ENCODE results near the gene WDR27.

Gene WDR27

GRCh38 chr6:169723200-169723909 lies 21.5 kb upstream of the WDR27 start:
- peaks cover 53% of the 10 kb centered on the region for H3K79me2 ChIP-seq (ENCODE audit: insufficient read depth, low read length)
- peak overlapping the region; percentile 81 for H3K27ac ChIP-seq (ENCODE audit: low read length)
- H3K4me3 ChIP-seq (ENCODE audit: low read depth in 1 of 2, low read length in 2 of 2) = peak overlapping the region; percentile 48 to 74
- peaks cover 40% of the 10 kb centered on the region for H3K4me1 ChIP-seq (ENCODE audit: insufficient read depth, low read length)
- H3K9me3 ChIP-seq (ENCODE audit: insufficient read depth, low read length, severe bottlenecking) = no peaks in the 10 kb centered on the region
- H3K27me3 ChIP-seq (ENCODE audit: insufficient read depth, low read length, poor library complexity) = no peaks in the 10 kb centered on the region
- peak; percentile 60 for DNase-seq
- H3K36me3 ChIP-seq (ENCODE audit: insufficient read depth, low read length) = peaks cover 9% of the 10 kb centered on the region
- H2AFZ ChIP-seq (ENCODE audit: low read depth, low read length) = peak overlapping the region; percentile 82
- peak overlapping the region; percentile 84 for H3K9ac ChIP-seq (ENCODE audit: low read depth, low read length)
- H3K4me2 ChIP-seq (ENCODE audit: insufficient read depth, low read length) = peak overlapping the region; percentile 91
- peaks cover 22% of the 10 kb centered on the region for H4K20me1 ChIP-seq (ENCODE audit: insufficient read depth, low read length)
- peak; percentile 42 for ATAC-seq (ENCODE audit: insufficient read depth, low read depth)
- TF ChIP-seq EZH2 (IDR thresholded peaks at IDR 0.05; ENCODE audit: borderline replicate concordance, low read depth, low read length, severe bottlenecking) (no peak), CTCF (IDR thresholded peaks at IDR 0.05; ENCODE audit: borderline replicate concordance, extremely low read depth, low read length, poor library complexity, severe bottlenecking) (no peak)

- peak; percentile 47 for DNase-seq
- no peak for TF ChIP-seq CTCF (IDR thresholded peaks at IDR 0.05; ENCODE audit: borderline replicate concordance, extremely low read depth, low read length, poor library complexity, severe bottlenecking)
- no peak for TF ChIP-seq EZH2 (IDR thresholded peaks at IDR 0.05; ENCODE audit: borderline replicate concordance, low read depth, low read length, severe bottlenecking)
- H3K79me2 ChIP-seq (ENCODE audit: insufficient read depth, low read length) = peaks cover 58% of the 10 kb centered on the region
- peaks cover 42% of the 10 kb centered on the region for H3K4me1 ChIP-seq (ENCODE audit: insufficient read depth, low read length)
- H3K4me2 ChIP-seq (ENCODE audit: insufficient read depth, low read length) = peak overlapping the region; percentile 91
- peak overlapping the region; percentile 84 for H3K9ac ChIP-seq (ENCODE audit: low read depth, low read length)
- no peaks in the 10 kb centered on the region for H3K9me3 ChIP-seq (ENCODE audit: insufficient read depth, low read length, severe bottlenecking)
- ATAC-seq (ENCODE audit: insufficient read depth, low read depth) = peak; percentile 52
- peaks cover 17% of the 10 kb centered on the region for H3K36me3 ChIP-seq (ENCODE audit: insufficient read depth, low read length)
- peak overlapping the region; percentile 82 for H2AFZ ChIP-seq (ENCODE audit: low read depth, low read length)
- H3K4me3 ChIP-seq (ENCODE audit: low read depth in 1 of 2, low read length in 2 of 2) = peak overlapping the region; percentile 48 to 74
- peak overlapping the region; percentile 81 for H3K27ac ChIP-seq (ENCODE audit: low read length)
- H3K27me3 ChIP-seq (ENCODE audit: insufficient read depth, low read length, poor library complexity) = no peaks in the 10 kb centered on the region
- peaks cover 24% of the 10 kb centered on the region for H4K20me1 ChIP-seq (ENCODE audit: insufficient read depth, low read length)
These were observed 20.8 kb upstream of the WDR27 start for GRCh38 chr6:169722362-169723199.

GRCh38 chr6:169720207-169720855 lies 18.5 kb upstream of the WDR27 start:
- Histone ChIP-seq H3K27ac (ENCODE audit: low read length) (no peak overlapping the region), H3K4me3 (ENCODE audit: low read depth in 1 of 2, low read length in 2 of 2) (no peak overlapping the region), H3K4me2 (ENCODE audit: insufficient read depth, low read length) (peak overlapping the region; percentile 39; the same call in 1 of the 2 replicates), H2AFZ (ENCODE audit: low read depth, low read length) (no peak overlapping the region), H3K79me2 (ENCODE audit: insufficient read depth, low read length) (peaks cover 68% of the 10 kb centered on the region), H3K36me3 (ENCODE audit: insufficient read depth, low read length) (peaks cover 39% of the 10 kb centered on the region), H3K27me3 (ENCODE audit: insufficient read depth, low read length, poor library complexity) (no peaks in the 10 kb centered on the region), H3K9ac (ENCODE audit: low read depth, low read length) (no peak overlapping the region), H4K20me1 (ENCODE audit: insufficient read depth, low read length) (peaks cover 24% of the 10 kb centered on the region), H3K4me1 (ENCODE audit: insufficient read depth, low read length) (peaks cover 37% of the 10 kb centered on the region), H3K9me3 (ENCODE audit: insufficient read depth, low read length, severe bottlenecking) (no peaks in the 10 kb centered on the region)
- ATAC-seq (ENCODE audit: insufficient read depth, low read depth) (no peak), DNase-seq (no peak)
- TF ChIP-seq EZH2 (IDR thresholded peaks at IDR 0.05; ENCODE audit: borderline replicate concordance, low read depth, low read length, severe bottlenecking) (no peak), CTCF (IDR thresholded peaks at IDR 0.05; ENCODE audit: borderline replicate concordance, extremely low read depth, low read length, poor library complexity, severe bottlenecking) (peak; percentile 30)

Measured in DND-41 (cell line).